ENCODE measurements around the gene PIP4P1. TPM values are rescaled to one million over a fixed set of nuclear protein-coding genes. Genes with fewer than 3 reads are reported as not detected.

The PIP4P1 gene
- total RNA-seq (10 to 100 TPM; 14.1 to 14.6 TPM), polyA plus RNA-seq (10 to 100 TPM; 13.2 to 14.9 TPM)

- H3K27me3 ChIP-seq (ENCODE audit: control insufficient read depth in 4 of 4, insufficient read depth in 4 of 4, low read length in 3 of 4) = no peaks in the 10 kb centered on the region
- peak; percentile 98 for TF ChIP-seq MAX (IDR thresholded peaks at IDR 0.05)
- TF ChIP-seq REST (IDR thresholded peaks at IDR 0.05) = peak; percentile 84
- no peak for TF ChIP-seq FOXA2 (IDR thresholded peaks at IDR 0.05)
- TF ChIP-seq FOXA1 (IDR thresholded peaks at IDR 0.05) = peak; percentile 36
- TF ChIP-seq ATF3 (IDR thresholded peaks at IDR 0.05) = peak; percentile 52
- TF ChIP-seq JUND (IDR thresholded peaks at IDR 0.05) = peak in 1 of 2 donors; percentile 31
- TF ChIP-seq RAD21 (IDR thresholded peaks at IDR 0.05) = no peak
- no peak for TF ChIP-seq NR2F2 (IDR thresholded peaks at IDR 0.05)
- TF ChIP-seq ZBTB33 (IDR thresholded peaks at IDR 0.05) = peak; percentile 92
- peak; percentile 99 for TF ChIP-seq SP1 (IDR thresholded peaks at IDR 0.05)
- peak in 1 of 2 donors; percentile 15 for TF ChIP-seq HNF4A (conservative IDR thresholded peaks at IDR 0.05)
- no peak for TF ChIP-seq TAF1 (conservative IDR thresholded peaks at IDR 0.05)
- peak in 1 of 2 donors; percentile 58 for TF ChIP-seq GABPA (IDR thresholded peaks at IDR 0.05 in 1 of 2, conservative IDR thresholded peaks at IDR 0.05 in 1 of 2)
- peak; percentile 94 for TF ChIP-seq YY1 (IDR thresholded peaks at IDR 0.05)
- peak; percentile 62 to 67 for TF ChIP-seq RXRA (IDR thresholded peaks at IDR 0.05)
- TF ChIP-seq CTCF (IDR thresholded peaks at IDR 0.05; ENCODE audit: low read depth, low read length, missing input control) = no peak
- TF ChIP-seq EGR1 (IDR thresholded peaks at IDR 0.05; ENCODE audit: low read depth in 2 of 2) = peak in 1 of 2 donors; percentile 52
- TF ChIP-seq HNF4G (IDR thresholded peaks at IDR 0.05) = no peak
- peak; percentile 96 for DNase-seq (ENCODE audit: low spot score)
- under 1% methylated on average over 67 of the region's 67 CpGs for WGBS
- H3K4me1 ChIP-seq (ENCODE audit: control insufficient read depth in 4 of 4, insufficient read depth in 4 of 4, low read length in 3 of 4) = peaks cover 0 to 20% (median 12%) of the 10 kb centered on the region in 4 donors
- H3K9me3 ChIP-seq (ENCODE audit: control insufficient read depth in 4 of 4, low read length in 3 of 4) = no peaks in the 10 kb centered on the region
- peaks cover 7 to 29% (median 26%) of the 10 kb centered on the region in 4 donors for H3K36me3 ChIP-seq (ENCODE audit: control insufficient read depth in 4 of 4, insufficient read depth in 3 of 4, low read depth in 1 of 4, low read length in 3 of 4)
- H3K4me3 ChIP-seq (ENCODE audit: low read depth in 1 of 3, low read length in 3 of 3) = peak within 1 kb of the TSS; percentile 79 to 87 (median 82)
- peak within 1 kb of the TSS; percentile 79 to 89 for H3K27ac ChIP-seq (ENCODE audit: low read depth in 1 of 2, low read length in 2 of 2)
- peak within 1 kb of the TSS; percentile 59 to 76 for H3K9ac ChIP-seq (ENCODE audit: low read depth in 1 of 2, low read length in 2 of 2)
Measured at GRCh38 chr14:20461225-20462141, at the start of gene PIP4P1. Gene PIP4P1 (minus strand): TSS chr14:20461434. CDS start chr14:20461325, 109 bp downstream.
